Ishikawa (cell line): Measurements from ENCODE around the gene CCDC66.

ENCODE experiments used
- EP300 ChIP-seq: IDR thresholded peaks from 2 replicates; pipeline ENCODE4 v1.6.1; 2012; ENCODE audit warnings: borderline replicate concordance
- NFIC ChIP-seq: IDR thresholded peaks from 2 replicates; pipeline ENCODE4 v1.6.1; 2012
- RAD21 ChIP-seq: IDR thresholded peaks from 2 replicates; pipeline ENCODE4 v1.6.1; 2012; ENCODE audit warnings: low read depth
- TAF1 ChIP-seq: IDR thresholded peaks from 2 replicates; pipeline ENCODE4 v1.6.1; 2012; ENCODE audit warnings: low read depth, mild to moderate bottlenecking
- TCF12 ChIP-seq: IDR thresholded peaks from 2 replicates; pipeline ENCODE4 v1.6.1; 2012; ENCODE audit warnings: low read depth
- YY1 ChIP-seq: IDR thresholded peaks from 2 replicates; pipeline ENCODE4 v1.6.1; 2012; ENCODE audit warnings: low read depth
- TF ChIP-seq, protein P1 (sequence below): IDR thresholded peaks from 2 replicates; pipeline ENCODE4 v1.6.1; 2012
- TF ChIP-seq, protein P2 (sequence below): IDR thresholded peaks from 2 replicates; pipeline ENCODE4 v1.6.1; 2012; ENCODE audit warnings: low read depth, mild to moderate bottlenecking
- TF ChIP-seq, protein P3 (sequence below): IDR thresholded peaks from 2 replicates; pipeline ENCODE4 v1.6.1; 2012

DNA sequence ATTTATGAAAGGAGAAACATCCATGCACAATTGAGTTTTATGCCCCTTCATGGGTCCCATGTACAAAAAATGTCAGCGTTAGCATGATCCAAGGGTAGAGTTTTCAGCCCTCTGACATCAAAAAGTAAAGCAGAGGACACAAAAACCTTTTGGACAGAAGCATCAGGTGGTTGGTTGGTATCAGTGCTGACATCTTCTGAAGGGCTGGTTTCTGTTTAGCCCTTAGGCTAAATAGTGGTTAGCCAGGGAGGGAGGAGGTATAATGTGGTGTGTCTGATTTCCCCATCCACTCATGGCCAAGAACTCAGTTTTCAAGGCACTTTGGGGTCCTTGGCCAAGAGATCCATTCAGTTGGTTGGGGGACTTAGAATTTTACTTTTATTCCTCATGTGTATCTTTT, 16.5 kb downstream of the CCDC66 start:
- TF ChIP-seq RAD21 (no peak), TCF12 (no peak), YY1 (no peak), NFIC (no peak), EP300 (no peak), TAF1 (no peak)
- TF ChIP-seq, protein P1, sequence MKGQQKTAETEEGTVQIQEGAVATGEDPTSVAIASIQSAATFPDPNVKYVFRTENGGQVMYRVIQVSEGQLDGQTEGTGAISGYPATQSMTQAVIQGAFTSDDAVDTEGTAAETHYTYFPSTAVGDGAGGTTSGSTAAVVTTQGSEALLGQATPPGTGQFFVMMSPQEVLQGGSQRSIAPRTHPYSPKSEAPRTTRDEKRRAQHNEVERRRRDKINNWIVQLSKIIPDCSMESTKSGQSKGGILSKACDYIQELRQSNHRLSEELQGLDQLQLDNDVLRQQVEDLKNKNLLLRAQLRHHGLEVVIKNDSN, result no peak
- TF ChIP-seq, protein P2, sequence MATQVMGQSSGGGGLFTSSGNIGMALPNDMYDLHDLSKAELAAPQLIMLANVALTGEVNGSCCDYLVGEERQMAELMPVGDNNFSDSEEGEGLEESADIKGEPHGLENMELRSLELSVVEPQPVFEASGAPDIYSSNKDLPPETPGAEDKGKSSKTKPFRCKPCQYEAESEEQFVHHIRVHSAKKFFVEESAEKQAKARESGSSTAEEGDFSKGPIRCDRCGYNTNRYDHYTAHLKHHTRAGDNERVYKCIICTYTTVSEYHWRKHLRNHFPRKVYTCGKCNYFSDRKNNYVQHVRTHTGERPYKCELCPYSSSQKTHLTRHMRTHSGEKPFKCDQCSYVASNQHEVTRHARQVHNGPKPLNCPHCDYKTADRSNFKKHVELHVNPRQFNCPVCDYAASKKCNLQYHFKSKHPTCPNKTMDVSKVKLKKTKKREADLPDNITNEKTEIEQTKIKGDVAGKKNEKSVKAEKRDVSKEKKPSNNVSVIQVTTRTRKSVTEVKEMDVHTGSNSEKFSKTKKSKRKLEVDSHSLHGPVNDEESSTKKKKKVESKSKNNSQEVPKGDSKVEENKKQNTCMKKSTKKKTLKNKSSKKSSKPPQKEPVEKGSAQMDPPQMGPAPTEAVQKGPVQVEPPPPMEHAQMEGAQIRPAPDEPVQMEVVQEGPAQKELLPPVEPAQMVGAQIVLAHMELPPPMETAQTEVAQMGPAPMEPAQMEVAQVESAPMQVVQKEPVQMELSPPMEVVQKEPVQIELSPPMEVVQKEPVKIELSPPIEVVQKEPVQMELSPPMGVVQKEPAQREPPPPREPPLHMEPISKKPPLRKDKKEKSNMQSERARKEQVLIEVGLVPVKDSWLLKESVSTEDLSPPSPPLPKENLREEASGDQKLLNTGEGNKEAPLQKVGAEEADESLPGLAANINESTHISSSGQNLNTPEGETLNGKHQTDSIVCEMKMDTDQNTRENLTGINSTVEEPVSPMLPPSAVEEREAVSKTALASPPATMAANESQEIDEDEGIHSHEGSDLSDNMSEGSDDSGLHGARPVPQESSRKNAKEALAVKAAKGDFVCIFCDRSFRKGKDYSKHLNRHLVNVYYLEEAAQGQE, result no peak
- TF ChIP-seq, protein P3, sequence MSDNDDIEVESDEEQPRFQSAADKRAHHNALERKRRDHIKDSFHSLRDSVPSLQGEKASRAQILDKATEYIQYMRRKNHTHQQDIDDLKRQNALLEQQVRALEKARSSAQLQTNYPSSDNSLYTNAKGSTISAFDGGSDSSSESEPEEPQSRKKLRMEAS, result no peak
